Endometrial microvascular endothelial cells (primary cell): ENCODE results near the gene TULP4. TPM values are rescaled to one million over a fixed set of nuclear protein-coding genes. Genes with fewer than 3 reads are reported as not detected.
"Not testable (repeated sequence)": the region's sequence is repeated elsewhere in the genome, so short reads cannot be mapped to it uniquely, and the experiment has no call there.

Experiments
- in situ Hi-C: cut with HindIII; loops from 2 replicates; pipeline ENCODE4 v1.10.0; 2017; ENCODE audit warnings: low sequenced_read_pairs, low pct_unique_long_range_greater_than_20kb; ENCODE audit errors: inconsistent ontology term
- total RNA-seq: library from RNA; depleted of rRNA; stranded (reverse); fragments of >200 nt; gene quantifications from one replicate; pipeline ENCODE4 v1.2.3, GENCODE V29; 2015; ENCODE audit errors: inconsistent ontology term

Gene TULP4
- total RNA-seq, 1 donor from 2014 or later = 22.7 TPM

- in situ Hi-C loops = no loop called here
Measured at GRCh38 chr6:158377860-158378259, 65.6 kb downstream of the TULP4 start.

DNA sequence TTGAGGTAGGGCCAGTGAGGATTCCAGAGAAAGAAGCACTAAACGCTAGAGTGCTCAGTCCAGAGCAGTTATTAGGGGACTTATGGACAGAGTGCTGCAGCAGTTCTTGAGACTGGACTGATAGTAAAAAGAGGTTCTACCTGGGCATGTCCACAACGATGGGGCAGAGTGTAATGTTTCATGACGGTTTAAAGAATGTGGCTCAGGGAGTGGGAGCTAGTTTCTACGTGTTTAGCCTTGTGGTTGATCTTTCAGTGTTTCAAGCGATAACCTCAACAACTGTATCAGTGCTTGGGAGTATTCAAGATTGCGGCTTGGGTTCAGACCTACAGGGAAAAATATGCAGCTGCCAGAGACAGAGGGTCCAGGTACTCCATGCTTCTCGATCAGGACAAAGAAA is 67.1 kb downstream of the TULP4 start:
- in situ Hi-C loops = no loop called here

DNA sequence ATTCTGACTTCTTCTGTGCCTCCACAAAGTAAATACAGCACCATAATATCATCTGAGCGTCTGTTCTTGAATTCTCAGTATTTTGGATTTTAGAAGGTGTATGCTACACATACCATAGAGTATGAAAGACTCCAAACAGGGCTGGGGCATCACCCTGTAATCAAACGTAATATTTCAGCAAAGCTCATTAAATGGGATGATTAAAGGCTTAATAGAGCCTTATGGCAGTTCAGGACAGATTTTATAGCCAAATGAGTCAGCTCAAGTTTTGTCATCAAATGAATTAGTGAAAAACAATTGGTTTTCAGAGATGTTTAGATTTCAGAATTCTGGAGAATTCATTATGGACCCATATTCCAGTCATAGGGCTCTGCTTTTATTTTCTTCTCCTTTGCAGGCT is 68.9 kb downstream of the TULP4 start:
- in situ Hi-C loops = no loop called here

- in situ Hi-C loops = no loop called here
Measured at GRCh38 chr6:158382491-158382890, 70.2 kb downstream of the TULP4 start.

DNA sequence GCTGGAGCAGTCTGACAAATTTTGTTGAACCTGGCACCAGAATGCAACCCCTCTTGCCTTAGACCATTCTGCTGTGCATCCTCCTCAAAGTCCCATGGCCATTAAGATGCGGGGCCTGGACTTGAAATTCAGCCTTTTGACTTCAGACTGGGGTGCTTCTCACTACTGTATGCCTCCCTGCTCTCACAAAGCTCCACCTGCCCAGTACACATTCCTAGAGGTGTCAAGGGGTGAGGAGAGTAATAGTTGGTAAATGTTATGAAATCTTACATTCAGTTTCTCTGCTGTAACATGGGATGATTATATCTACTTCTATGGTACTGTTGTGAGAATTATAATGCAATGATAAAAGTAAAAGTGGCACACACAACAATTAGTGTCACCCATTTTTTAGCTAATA is 70.8 kb downstream of the TULP4 start:
- in situ Hi-C loops = no loop called here

DNA sequence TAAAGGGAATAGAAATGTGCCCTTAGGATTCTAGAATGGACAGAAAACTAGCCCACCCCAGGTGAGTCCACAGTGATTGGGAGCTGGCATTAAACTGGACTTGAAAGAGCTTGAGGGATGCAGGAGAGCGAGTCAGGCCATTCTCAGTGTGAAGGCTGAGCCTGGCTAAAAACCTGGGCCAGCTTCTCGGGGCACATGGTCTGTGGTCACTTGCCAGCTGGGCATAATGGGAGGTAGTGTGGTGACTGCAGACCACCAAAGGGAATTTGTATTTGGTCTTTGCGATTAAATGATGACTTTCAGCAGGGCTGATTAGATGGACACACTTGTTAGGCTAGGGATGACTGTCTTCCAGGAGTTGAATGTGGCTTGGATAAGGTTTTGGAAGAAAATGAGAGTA is 71.3 kb downstream of the TULP4 start:
- in situ Hi-C loops = no loop called here

DNA sequence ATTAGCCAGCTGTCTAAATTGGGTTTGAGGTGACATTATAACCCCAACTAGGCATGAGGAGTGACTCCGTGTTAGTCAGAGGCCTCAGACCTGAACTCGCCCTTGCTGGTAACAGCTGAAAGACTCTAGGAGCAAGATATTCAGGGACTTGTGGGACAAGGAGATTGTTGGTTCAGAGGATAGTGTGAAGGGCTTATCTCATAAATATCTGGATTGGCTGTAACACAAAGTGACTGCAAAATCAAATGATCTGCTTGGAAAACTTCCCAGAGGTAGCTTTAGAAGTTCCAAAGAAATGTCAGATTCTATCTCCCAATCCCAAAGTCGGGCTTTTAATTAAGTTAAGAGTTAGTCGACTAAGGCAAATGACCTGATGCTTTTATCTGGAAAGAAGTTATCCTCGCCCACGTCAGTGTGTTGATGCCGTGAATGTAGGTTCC is 72.4 kb downstream of the TULP4 start:
- in situ Hi-C loops = no loop called here

DNA sequence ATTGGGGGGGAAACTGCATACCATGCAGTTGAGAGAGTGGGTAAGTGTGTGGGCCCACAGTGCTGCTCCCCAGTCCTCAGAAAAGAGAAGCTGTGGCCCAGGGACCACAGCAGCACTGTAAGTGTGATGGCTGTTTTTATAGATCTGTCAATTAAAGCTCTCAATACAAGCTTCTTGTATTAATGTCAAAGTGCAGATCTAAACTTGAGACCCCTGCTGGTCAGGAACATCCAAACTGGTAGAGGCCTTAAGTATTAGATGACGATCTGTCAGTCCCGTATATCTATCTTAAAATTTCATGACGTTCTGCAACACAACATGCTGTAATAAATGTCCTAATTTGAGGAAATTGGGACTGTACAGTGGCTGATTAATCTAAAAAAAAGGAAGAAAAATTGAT is 74.8 kb downstream of the TULP4 start:
- in situ Hi-C loops = no loop called here

DNA sequence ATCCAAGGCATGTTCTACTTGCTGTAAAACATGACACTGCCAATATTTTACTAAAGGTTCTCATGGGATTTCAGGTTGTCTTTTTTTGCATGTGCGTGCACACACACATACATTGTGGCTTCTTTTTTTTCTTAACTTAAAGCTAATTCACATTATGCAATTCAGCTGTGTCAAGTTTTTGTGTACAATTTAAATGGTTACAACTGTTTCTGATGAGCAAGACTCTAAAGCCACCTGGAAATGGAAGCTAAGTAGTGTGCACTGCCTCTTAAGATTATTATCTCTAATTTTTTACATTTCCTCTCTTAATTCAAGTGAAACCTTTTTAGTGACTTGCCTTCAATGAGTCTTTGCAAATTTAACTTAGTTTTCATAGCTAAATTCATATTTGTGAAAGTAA is 75.3 kb downstream of the TULP4 start:
- in situ Hi-C loops = no loop called here

- in situ Hi-C loops = no loop called here
Measured at GRCh38 chr6:158388727-158389126, 76.5 kb downstream of the TULP4 start.

- in situ Hi-C loops = no loop called here
Measured at GRCh38 chr6:158389193-158389919, 77.1 kb downstream of the TULP4 start.

DNA sequence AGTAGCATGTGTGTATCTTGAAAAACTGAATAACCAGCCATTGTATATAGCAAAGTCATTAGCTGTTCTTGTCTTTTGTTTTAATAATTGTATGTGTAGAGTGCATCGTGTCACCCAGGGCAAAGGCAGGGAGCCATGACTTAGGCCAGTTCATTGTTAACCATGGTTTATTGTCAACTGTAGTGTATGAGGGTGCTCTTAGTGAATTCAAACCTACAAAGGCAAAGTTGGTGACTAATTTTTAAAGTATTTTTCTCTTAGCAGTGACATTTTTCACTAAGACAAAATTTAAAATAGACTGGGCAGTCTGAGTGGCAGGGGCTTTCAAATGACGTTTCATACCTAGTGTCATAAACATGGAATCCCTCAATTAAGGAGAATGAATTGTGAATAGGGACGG is 79.0 kb downstream of the TULP4 start:
- in situ Hi-C loops = no loop called here

DNA sequence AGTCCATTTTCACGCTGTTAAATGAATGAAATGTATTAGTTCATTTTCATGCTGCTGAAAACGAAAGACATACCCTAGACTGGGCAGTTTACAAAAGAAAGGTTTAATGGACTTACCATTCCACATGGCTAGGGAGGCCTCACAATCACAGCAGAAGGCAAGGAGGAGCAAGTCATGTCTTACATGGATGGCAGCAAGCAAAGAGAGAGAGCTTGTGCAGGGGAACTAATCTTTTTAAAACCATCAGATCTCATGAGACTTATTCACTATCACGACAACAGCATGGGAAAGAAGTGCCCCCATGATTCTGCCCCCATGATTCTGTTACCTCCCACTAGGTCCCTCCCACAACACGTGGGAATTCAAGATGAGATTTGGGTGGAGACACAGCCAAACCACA is 79.7 kb downstream of the TULP4 start:
- in situ Hi-C loops = not testable (repeated sequence)

GRCh38 chr6:158396136-158396535 is 83.9 kb downstream of the TULP4 start:
- in situ Hi-C loops = no loop called here

DNA sequence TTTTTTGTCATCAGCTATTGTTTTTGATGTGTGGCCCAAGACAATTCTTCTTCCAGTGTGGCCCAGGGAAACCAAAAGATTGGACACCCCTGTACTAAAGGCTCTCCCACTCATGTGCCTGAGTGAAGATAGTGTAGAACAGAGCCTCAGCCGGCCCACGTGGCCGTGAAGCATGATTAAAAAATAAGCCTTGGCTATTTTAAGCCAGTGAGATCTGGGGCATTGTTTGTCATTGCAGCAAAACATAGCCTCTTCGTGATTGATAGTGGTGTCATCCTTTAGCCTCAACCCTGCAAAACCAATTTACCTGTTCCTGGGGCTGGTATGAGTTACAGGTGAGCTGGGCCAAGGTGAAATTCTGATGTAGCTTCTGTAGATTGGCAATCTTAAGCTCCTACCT is 85.3 kb downstream of the TULP4 start:
- in situ Hi-C loops = no loop called here

- in situ Hi-C loops = no loop called here
Measured at GRCh38 chr6:158398252-158399024, 86.2 kb downstream of the TULP4 start.

DNA sequence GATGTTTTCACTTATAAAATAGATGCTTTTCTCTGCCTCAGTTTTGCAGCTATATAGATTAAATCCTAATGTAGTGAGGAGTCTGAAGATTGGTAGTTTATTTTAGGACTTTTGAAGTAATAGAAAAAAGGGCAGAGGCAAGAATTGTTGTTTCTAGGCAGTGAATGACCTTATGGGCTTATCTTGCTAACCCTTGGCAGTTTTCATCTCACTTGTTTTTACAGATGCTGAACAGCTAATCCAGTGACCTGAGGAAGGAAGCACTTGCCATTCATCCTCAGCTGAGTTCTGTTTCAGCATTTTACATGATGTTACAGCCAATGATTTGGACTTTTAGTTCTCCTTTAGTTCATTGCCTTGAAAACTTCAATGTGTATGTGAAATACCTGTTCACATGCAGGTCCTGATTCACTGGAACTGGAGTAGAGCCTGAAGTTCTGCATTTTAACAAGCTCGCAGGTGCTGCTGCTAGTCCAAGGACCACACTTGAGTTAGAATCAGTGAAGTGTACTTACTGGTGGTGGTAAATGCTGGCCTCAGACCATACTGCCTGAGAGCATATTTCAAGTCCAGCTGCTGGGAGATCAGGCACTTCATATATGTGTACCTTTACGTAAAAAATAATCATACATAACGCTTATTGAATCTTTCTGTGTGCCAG is 86.9 kb downstream of the TULP4 start:
- in situ Hi-C loops = no loop called here

DNA sequence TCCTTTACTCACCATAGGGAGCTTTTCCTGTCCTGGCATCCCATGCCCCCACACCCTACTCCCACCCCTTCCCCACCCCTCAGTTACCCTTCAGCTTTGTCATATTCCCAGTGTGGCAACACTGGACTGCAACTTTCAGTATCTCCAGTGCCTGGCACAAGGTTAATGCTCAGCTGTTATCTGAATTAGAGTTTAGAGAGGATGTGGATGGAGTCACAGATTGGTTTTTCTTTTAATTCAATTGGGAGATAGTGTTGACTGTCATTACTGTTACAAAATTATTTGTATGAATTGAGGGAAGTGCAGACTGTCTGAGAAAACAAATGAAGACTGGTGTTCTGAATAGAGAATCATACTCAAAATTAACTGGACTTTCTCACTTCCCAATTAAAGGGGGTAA is 89.9 kb downstream of the TULP4 start:
- in situ Hi-C loops = no loop called here

GRCh38 chr6:158405321-158405831 is 93.1 kb downstream of the TULP4 start:
- in situ Hi-C loops = not testable (repeated sequence)

DNA sequence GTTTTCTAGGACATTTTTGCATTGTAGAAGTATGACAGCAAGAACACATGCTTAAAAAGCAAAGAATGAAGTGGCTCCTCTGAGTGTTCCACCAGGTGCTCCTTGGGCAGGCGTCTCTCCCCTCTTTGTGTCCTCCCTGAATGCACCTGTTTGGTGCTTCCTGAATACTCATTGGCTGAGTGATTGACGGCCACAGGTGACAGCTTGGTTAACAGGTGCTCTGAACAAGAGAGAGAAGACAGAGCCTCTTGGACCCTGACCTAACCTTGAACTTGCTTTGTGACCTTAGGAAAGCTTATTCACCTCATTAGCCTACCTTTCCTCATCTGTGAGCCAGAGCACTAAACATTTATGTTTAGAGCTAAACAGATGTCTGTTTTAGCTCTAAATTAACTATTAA is 93.7 kb downstream of the TULP4 start:
- in situ Hi-C loops = no loop called here
